ENCODE results near the gene SLC25A21. TPM values are rescaled to one million over a fixed set of nuclear protein-coding genes. Genes with fewer than 3 reads are reported as not detected.
"Not testable (repeated sequence)": the region's sequence is repeated elsewhere in the genome, so short reads cannot be mapped to it uniquely, and the experiment has no call there.

Gene SLC25A21
- total RNA-seq, 1 donor from 2014 or later = not detected

- peaks cover 11% of the 10 kb centered on the region for H3K9me3 Mint-ChIP-seq
- H3K4me1 Mint-ChIP-seq (ENCODE audit: low read depth); intact Hi-C loops (cut with micrococcal nuclease); H3K27me3 Mint-ChIP-seq (ENCODE audit: low read depth); H3K36me3 Mint-ChIP-seq (ENCODE audit: low read depth); H3K4me3 Mint-ChIP-seq (ENCODE audit: low read depth); H3K27ac Mint-ChIP-seq; DNase-seq (ENCODE audit: low spot score): not testable (repeated sequence)
These were observed 473.0 kb downstream of the SLC25A21 start for GRCh38 chr14:36699420-36699819.

- H3K4me3 Mint-ChIP-seq (ENCODE audit: low read depth) = no peak overlapping the region
- H3K9me3 Mint-ChIP-seq = no peaks in the 10 kb centered on the region
- no peaks in the 10 kb centered on the region for H3K36me3 Mint-ChIP-seq (ENCODE audit: low read depth)
- intact Hi-C loops (cut with micrococcal nuclease) = no loop called here
- DNase-seq (ENCODE audit: low spot score) = no peak
- no peaks in the 10 kb centered on the region for H3K4me1 Mint-ChIP-seq (ENCODE audit: low read depth)
- no peak overlapping the region for H3K27ac Mint-ChIP-seq
- H3K27me3 Mint-ChIP-seq (ENCODE audit: low read depth) = no peaks in the 10 kb centered on the region
These were observed 481.9 kb downstream of the SLC25A21 start for GRCh38 chr14:36690311-36691040.

GRCh38 chr14:36684946-36685345 lies 487.5 kb downstream of the SLC25A21 start:
- Mint-ChIP-seq H3K9me3 (no peaks in the 10 kb centered on the region), H3K27ac (no peak overlapping the region), H3K27me3 (ENCODE audit: low read depth) (no peaks in the 10 kb centered on the region), H3K4me3 (ENCODE audit: low read depth) (no peak overlapping the region), H3K4me1 (ENCODE audit: low read depth) (no peaks in the 10 kb centered on the region), H3K36me3 (ENCODE audit: low read depth) (no peaks in the 10 kb centered on the region)
- DNase-seq (ENCODE audit: low spot score) = no peak
- intact Hi-C loops (cut with micrococcal nuclease) = no loop called here

GRCh38 chr14:36683083-36683724 lies 489.2 kb downstream of the SLC25A21 start:
- DNase-seq (ENCODE audit: low spot score) = no peak
- Mint-ChIP-seq H3K4me1 (ENCODE audit: low read depth) (no peaks in the 10 kb centered on the region), H3K27me3 (ENCODE audit: low read depth) (no peaks in the 10 kb centered on the region), H3K4me3 (ENCODE audit: low read depth) (no peak overlapping the region), H3K36me3 (ENCODE audit: low read depth) (no peaks in the 10 kb centered on the region), H3K9me3 (no peaks in the 10 kb centered on the region), H3K27ac (no peak overlapping the region)
- intact Hi-C loops (cut with micrococcal nuclease) = no loop called here

GRCh38 chr14:36682338-36682737 lies 490.1 kb downstream of the SLC25A21 start:
- H3K9me3 Mint-ChIP-seq = no peaks in the 10 kb centered on the region
- intact Hi-C loops (cut with micrococcal nuclease) = no loop called here
- H3K27me3 Mint-ChIP-seq (ENCODE audit: low read depth) = peaks cover 4% of the 10 kb centered on the region
- H3K36me3 Mint-ChIP-seq (ENCODE audit: low read depth) = no peaks in the 10 kb centered on the region
- no peak overlapping the region for H3K27ac Mint-ChIP-seq
- no peak overlapping the region for H3K4me3 Mint-ChIP-seq (ENCODE audit: low read depth)
- no peak for DNase-seq (ENCODE audit: low spot score)
- H3K4me1 Mint-ChIP-seq (ENCODE audit: low read depth) = no peaks in the 10 kb centered on the region

GRCh38 chr14:36676236-36676635 lies 496.2 kb downstream of the SLC25A21 start:
- no peaks in the 10 kb centered on the region for H3K4me1 Mint-ChIP-seq (ENCODE audit: low read depth)
- intact Hi-C loops (cut with micrococcal nuclease) = no loop called here
- no peaks in the 10 kb centered on the region for H3K9me3 Mint-ChIP-seq
- peaks cover 14% of the 10 kb centered on the region for H3K27me3 Mint-ChIP-seq (ENCODE audit: low read depth)
- DNase-seq (ENCODE audit: low spot score) = no peak
- no peaks in the 10 kb centered on the region for H3K36me3 Mint-ChIP-seq (ENCODE audit: low read depth)
- H3K27ac Mint-ChIP-seq = no peak overlapping the region
- no peak overlapping the region for H3K4me3 Mint-ChIP-seq (ENCODE audit: low read depth)

- DNase-seq (ENCODE audit: low spot score) = no peak
- Mint-ChIP-seq H3K9me3 (no peaks in the 10 kb centered on the region), H3K4me1 (ENCODE audit: low read depth) (no peaks in the 10 kb centered on the region), H3K36me3 (ENCODE audit: low read depth) (no peaks in the 10 kb centered on the region), H3K27me3 (ENCODE audit: low read depth) (peaks cover 15% of the 10 kb centered on the region), H3K4me3 (ENCODE audit: low read depth) (no peak overlapping the region), H3K27ac (no peak overlapping the region)
- intact Hi-C loops (cut with micrococcal nuclease) = no loop called here
These were observed 496.8 kb downstream of the SLC25A21 start for GRCh38 chr14:36675581-36675980.

- no peaks in the 10 kb centered on the region for H3K36me3 Mint-ChIP-seq (ENCODE audit: low read depth)
- intact Hi-C loops (cut with micrococcal nuclease) = no loop called here
- no peaks in the 10 kb centered on the region for H3K4me1 Mint-ChIP-seq (ENCODE audit: low read depth)
- no peak overlapping the region for H3K4me3 Mint-ChIP-seq (ENCODE audit: low read depth)
- no peak overlapping the region for H3K27ac Mint-ChIP-seq
- DNase-seq (ENCODE audit: low spot score) = no peak
- peaks cover 15% of the 10 kb centered on the region for H3K27me3 Mint-ChIP-seq (ENCODE audit: low read depth)
- no peaks in the 10 kb centered on the region for H3K9me3 Mint-ChIP-seq
These were observed 497.7 kb downstream of the SLC25A21 start for GRCh38 chr14:36674659-36675058.

- H3K4me3 Mint-ChIP-seq (ENCODE audit: low read depth) = no peak overlapping the region
- no peak overlapping the region for H3K27ac Mint-ChIP-seq
- peaks cover 19% of the 10 kb centered on the region for H3K27me3 Mint-ChIP-seq (ENCODE audit: low read depth)
- DNase-seq (ENCODE audit: low spot score) = no peak
- H3K36me3 Mint-ChIP-seq (ENCODE audit: low read depth) = no peaks in the 10 kb centered on the region
- H3K9me3 Mint-ChIP-seq = no peaks in the 10 kb centered on the region
- H3K4me1 Mint-ChIP-seq (ENCODE audit: low read depth) = no peaks in the 10 kb centered on the region
- intact Hi-C loops (cut with micrococcal nuclease) = no loop called here
These were observed 500.3 kb downstream of the SLC25A21 start for GRCh38 chr14:36672095-36672494.

- H3K27me3 Mint-ChIP-seq (ENCODE audit: low read depth) = peaks cover 23% of the 10 kb centered on the region
- H3K9me3 Mint-ChIP-seq = no peaks in the 10 kb centered on the region
- H3K4me3 Mint-ChIP-seq (ENCODE audit: low read depth) = no peak overlapping the region
- no peak overlapping the region for H3K27ac Mint-ChIP-seq
- H3K36me3 Mint-ChIP-seq (ENCODE audit: low read depth) = no peaks in the 10 kb centered on the region
- H3K4me1 Mint-ChIP-seq (ENCODE audit: low read depth) = no peaks in the 10 kb centered on the region
- intact Hi-C loops (cut with micrococcal nuclease) = no loop called here
- no peak for DNase-seq (ENCODE audit: low spot score)
These were observed 501.3 kb downstream of the SLC25A21 start for GRCh38 chr14:36671149-36671548.

- no peak for DNase-seq (ENCODE audit: low spot score)
- H3K4me3 Mint-ChIP-seq (ENCODE audit: low read depth) = no peak overlapping the region
- H3K9me3 Mint-ChIP-seq = no peaks in the 10 kb centered on the region
- intact Hi-C loops (cut with micrococcal nuclease) = no loop called here
- no peak overlapping the region for H3K27ac Mint-ChIP-seq
- peaks cover 51% of the 10 kb centered on the region for H3K27me3 Mint-ChIP-seq (ENCODE audit: low read depth)
- peaks cover 5% of the 10 kb centered on the region for H3K4me1 Mint-ChIP-seq (ENCODE audit: low read depth)
- H3K36me3 Mint-ChIP-seq (ENCODE audit: low read depth) = peaks cover 3% of the 10 kb centered on the region
These were observed 504.7 kb downstream of the SLC25A21 start for GRCh38 chr14:36667679-36668078.

GRCh38 chr14:36666416-36667206 lies 505.8 kb downstream of the SLC25A21 start:
- intact Hi-C loops (cut with micrococcal nuclease) = no loop called here
- Mint-ChIP-seq H3K27me3 (ENCODE audit: low read depth) (peaks cover 62% of the 10 kb centered on the region), H3K36me3 (ENCODE audit: low read depth) (peaks cover 3% of the 10 kb centered on the region), H3K4me1 (ENCODE audit: low read depth) (peaks cover 11% of the 10 kb centered on the region), H3K9me3 (no peaks in the 10 kb centered on the region), H3K27ac (no peak overlapping the region), H3K4me3 (ENCODE audit: low read depth) (no peak overlapping the region)
- DNase-seq (ENCODE audit: low spot score) = no peak

- Mint-ChIP-seq H3K36me3 (ENCODE audit: low read depth) (peaks cover 3% of the 10 kb centered on the region), H3K4me3 (ENCODE audit: low read depth) (no peak overlapping the region), H3K27ac (no peak overlapping the region), H3K27me3 (ENCODE audit: low read depth) (peaks cover 67% of the 10 kb centered on the region), H3K4me1 (ENCODE audit: low read depth) (peaks cover 11% of the 10 kb centered on the region), H3K9me3 (no peaks in the 10 kb centered on the region)
- no peak for DNase-seq (ENCODE audit: low spot score)
- intact Hi-C loops (cut with micrococcal nuclease) = no loop called here
These were observed 506.5 kb downstream of the SLC25A21 start for GRCh38 chr14:36665887-36666415.
